IPS DF 4.7 (cell line): ENCODE data around the gene SECTM1.
A peak's percentile ranks its signal among the peaks of the same experiment; 100 is the strongest.

ENCODE experiments used
- DNase-seq: peaks from one replicate; pipeline ENCODE4 v3.0.0-alpha.2; 2013; ENCODE audit warnings: low spot score; ENCODE audit errors: extremely low read depth

SECTM1 gene

DNA sequence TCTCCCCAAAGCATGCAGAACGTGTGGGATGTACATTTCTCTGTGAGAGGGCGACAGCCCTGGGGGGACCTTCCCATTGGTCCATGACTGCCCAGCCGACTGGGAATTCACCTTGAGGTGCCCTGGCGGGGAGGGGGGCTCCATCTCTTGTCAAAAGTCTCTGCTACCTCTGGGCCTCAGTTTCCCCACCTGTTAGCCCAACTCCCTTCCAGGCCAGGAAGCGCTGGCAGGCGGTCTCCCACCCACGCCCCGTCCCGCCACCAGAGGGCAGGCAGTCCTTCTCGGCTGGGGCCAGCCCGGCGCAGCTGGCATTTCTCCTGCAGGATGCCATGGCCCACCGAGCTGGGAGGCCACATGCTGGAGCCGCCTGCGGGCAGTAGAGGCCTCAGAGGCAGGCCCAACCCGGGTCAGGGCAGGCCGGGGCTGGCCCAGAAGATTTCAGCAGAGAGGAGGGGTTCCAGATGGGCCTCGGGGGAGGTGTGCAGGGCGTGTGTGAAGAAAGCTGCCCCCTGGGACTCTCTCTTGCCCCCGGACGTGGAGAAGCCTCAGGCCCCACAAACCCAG lies 32.8 kb downstream of the SECTM1 start:
- no peak for DNase-seq

DNA sequence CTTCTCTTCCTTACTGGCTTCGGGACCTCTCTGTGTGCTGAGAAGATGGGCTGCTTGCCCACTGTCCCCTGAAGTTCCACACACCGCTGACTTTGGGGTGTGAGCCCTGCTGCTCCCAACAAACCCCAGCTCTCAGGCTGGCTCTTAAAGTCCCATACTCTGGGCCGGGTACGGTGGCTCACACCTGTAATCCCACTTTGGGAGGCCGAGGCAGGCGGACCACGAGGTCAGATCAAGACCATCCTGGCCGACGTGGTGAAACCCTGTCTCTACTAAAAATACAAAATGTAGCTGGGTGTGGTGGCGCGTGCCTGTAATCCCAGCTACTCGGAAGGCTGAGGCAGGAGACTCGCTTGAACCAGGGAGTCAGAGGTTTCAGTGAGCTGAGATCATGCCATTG lies 33.3 kb downstream of the SECTM1 start:
- no peak for DNase-seq

DNA sequence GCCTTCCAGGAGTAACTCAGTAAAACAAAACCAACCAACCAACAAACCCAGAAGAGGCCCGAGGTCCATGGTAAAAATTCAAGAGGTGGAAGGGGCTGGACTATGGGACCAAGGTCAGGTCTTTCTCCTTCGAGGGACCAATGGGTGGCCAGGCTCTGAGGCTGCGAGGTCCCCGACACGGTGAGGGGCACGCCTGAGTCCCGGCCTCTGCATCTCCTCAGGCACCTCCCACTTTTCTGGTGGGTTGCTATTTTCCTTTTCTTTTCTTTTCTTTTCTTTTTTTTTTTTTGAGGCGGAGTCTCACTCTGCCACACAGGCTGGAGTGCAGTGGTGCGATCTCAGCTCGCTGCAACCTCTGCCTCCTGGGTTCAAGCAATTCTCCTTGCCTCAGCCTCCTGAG lies 34.1 kb downstream of the SECTM1 start:
- DNase-seq: no peak

DNA sequence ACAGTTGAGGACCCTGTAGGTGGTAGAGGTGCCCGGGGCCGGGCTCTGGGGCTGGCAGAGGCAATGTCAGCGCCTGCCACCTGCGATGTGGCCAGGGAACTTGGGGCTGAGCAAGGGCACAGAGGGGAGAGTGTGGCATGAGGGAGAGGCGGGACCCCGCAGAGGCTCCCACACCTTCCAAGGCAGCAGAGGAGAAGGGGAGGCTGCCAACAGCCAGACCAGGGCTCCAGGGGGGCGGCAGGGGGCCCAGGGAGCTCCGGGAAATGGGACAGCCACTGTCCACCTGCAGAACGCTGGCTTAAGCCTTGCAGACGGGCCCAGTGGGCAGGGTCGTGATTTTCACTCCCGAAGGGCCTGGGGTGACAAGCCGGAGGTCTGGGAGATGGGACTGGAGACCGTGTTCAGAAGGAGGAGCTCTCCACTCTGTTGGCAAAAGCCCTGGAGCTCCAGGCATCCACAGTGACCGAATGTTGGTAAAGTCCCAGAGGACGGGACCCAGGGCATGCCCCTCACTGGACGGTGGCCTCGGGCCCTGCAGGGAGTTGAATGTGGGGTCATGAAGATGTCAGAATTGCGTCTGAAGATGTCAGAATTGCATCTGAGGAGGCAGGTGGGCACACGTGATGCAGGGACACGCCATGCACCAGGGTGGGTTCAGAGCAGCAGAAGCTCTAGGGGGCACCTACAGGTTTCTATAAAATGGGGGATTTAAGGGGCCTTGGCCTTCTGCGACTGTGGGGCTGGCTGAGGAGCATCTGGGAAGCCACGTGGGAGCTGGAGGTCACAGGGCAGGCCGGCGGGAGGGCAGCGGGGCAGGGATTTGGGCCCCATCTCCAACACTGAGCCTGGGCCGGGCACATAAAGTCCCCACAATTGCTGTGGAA lies 34.8 kb downstream of the SECTM1 start:
- DNase-seq: no peak

DNA sequence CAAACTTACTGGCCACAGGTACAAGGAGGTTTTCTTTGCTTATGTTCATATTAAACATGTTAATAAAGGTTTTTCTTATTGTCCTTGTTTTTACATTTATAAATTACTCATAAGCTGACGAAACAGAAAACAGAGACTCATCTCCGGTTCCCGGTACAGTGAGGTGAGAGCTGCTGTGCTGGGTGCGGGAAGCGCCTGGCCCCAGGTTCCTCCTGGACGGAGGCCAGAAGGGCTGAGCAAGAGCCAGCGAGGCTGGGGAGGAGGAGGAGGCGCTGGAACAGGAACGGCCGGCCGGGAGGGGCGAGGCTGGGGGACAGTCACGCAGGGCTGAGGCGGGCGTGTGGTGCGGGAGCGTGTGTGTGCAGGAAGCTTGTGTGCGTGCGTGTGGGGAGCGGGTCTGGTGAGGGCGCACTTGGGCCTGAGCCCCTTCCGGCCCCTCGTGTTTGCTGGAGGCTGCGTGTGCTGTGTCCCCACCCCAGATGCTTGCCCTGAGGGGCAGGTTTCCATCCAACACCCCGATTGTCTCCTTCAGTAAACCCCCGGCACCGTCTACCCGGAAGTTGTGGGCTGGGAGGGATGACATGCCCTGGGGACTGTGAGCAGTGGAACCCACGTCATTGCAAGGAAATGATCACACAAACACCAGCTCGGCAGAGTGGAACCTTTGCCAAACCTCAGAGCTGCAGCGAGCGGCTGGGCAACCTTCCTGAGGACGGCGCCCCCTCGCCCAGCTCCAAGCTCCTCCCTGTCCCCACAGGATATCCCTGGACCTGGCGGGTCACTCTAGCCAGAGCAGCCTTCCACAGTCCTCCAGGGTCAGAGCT lies 35.6 kb downstream of the SECTM1 start:
- DNase-seq: no peak

DNA sequence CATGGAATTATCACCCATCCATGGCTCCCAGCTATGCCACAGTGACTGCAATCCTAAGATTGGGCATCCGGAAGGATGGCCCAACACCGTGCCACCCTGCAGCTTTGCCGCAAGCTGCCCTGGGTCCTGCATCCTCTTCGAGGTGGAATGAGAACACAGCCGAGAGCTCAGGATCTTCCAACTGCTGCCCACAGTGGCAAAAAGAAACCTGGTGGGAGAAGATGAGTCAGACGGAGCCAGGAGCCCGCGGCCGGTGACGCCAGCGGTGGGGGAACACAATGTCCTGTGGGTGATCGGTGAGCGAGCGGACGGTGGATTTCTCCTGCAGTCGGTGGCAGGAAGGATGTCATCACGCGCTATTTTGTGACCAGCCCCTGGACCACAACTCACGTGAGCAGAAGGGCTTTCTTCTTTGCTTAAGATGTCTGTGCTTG lies 36.3 kb downstream of the SECTM1 start:
- no peak for DNase-seq

DNA sequence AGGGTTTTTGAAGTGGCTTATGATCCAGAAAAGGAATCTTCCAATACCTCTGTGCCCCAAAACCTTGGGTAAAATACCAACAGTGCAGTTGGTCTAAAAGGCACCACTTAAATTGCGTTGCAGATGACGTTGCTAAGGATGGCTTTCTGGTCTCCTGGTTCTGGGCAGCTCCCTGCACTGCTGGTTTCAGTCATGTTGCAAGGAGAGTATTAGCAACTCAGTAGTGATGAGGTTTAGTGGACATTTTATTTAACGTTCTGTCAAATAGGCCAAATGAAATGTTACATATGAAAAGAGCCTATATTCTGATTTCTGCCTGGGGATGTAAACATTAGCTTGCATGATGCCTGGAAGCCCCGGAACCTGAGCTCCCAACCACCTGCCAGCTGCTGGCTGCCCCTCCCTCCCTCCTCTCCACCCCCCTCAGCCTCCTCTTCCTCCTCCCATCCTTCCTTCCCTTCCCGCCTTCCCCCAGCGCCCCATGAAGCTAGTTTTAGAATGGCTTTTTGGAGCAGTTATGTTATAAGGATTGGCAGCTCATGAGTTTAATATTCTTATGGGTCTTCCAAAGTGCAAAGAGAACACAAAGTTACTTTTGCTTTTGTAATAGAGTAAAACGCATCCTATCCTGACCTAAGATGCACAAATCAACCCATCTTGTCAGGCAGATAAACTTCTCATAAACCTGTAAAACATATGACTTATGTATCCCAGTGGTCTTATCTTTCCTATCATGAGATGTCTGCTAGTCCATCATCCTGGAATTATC lies 36.9 kb downstream of the SECTM1 start:
- DNase-seq: no peak

DNA sequence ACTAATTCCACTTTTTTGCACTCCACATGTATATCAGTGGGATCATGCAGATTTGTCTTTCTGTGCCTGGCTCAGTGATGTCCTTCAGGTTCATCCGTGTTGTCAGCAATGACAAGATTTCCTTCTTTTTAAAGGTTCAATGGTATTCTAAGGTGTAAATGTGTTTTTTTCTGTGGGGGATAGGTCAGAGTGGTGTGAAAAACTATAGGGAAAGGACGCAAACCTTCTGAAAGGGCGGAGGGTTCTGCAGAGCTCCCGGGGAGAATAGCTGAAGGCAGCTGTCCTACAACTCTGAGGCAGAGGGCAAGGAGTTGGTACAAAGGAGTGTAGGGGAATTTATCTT lies 38.1 kb downstream of the SECTM1 start:
- DNase-seq: no peak

DNA sequence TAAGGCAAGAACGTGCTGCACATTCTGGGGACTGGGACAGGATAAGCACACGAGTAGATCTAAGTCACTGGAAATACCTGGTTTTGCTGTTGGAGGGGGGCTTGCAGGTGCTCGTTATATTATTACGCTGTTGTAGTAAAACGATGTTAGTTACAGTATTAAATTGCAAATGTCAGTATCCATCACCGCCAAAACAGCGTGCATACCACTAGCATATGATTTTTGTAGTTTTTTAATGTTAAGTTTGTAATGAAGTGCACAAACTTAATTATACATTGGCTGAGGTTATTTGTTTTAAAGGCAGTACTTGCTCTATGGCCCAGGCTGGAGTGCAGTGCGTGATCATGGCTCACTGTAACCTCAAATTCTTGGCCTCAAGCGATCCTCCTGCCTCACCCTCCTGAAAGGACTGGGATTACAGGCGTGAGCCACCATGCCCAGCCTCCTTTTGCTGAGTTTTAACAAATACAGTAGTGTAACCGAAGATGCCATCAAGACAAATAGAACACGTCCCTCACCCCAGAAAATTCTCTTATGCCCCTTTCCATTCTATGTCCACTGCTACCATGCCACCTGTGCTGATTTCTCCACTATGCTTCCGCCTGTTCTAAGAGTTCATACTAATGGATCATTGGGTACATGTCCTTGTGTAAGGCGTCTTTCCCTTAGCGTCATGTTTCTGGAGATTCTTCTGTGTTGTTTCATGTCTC lies 39.3 kb downstream of the SECTM1 start:
- DNase-seq: no peak

DNA sequence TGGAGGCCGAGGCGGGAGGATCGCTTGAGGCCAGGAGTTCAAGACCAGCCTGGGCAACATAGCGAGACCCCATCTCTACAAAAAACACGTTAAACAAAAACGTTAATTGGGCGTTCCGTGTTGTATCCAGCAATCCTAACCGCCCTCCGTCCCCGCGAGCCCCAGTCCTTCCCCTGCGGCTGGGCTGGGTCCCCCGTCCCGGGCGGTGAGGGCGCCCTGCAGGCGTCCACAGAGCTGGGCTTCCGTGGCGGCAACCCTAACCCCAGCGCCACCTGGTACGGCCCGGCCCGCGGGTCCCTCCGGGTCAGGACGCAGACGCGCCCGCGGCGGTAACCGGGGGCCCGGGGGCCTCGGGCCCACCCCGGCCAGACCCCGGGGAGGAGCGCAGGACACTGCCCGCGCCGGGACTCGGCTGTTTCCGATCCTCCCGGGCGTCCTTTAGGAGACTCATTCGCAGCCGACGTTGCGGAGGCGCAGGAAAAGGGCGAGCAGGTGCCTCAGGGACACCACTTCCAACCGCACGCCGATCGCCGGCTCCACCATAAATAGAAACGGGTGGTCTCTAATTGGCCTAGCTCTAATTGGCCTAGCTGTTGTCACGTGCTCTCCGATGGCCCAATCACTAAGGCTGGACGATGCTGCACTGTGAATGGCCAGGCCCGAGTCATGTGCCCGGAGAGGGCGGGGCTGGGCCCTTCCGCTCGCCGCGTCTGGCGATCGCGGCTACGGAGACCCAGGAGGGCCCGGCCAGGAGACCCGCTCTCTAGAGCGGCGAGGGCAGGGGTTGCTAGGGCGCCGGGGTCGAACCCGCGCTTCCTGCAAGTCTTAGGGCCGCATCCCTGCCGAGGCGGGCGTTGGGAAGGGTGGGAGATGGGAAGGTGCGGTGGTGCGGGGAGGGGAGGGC lies 41.1 kb downstream of the SECTM1 start:
- peak; percentile 97 for DNase-seq

DNA sequence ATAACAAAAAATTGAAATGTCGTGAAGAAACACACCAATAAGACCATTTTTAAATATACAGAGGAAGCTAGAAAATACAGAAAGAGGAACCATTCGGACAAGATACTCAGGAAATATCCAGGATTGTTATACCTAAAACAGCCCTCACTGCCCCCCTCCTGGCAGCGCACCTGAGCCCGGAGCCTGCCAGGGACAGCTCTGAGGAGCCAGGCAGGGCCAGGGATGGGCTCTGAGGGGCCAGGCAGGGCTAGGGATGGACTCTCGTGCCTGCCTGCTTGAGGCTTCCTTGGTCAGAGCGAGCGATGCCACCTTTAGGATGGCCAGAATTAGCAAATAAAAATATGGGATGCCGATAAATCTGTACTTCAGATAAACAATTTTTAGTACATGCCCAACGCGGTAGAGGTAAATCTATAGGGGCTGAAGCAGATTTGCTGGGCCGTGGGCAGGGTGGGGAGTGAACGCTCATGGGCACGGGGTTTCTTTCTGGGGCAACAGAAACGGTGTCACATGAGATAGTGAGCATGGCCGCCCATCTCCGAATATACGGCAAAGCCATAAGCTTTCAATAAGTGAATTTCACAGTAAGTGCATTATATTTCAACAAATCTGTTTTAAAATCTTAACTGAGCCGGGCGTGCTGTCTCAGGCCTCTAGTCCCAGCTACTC lies 41.9 kb downstream of the SECTM1 start:
- no peak for DNase-seq

DNA sequence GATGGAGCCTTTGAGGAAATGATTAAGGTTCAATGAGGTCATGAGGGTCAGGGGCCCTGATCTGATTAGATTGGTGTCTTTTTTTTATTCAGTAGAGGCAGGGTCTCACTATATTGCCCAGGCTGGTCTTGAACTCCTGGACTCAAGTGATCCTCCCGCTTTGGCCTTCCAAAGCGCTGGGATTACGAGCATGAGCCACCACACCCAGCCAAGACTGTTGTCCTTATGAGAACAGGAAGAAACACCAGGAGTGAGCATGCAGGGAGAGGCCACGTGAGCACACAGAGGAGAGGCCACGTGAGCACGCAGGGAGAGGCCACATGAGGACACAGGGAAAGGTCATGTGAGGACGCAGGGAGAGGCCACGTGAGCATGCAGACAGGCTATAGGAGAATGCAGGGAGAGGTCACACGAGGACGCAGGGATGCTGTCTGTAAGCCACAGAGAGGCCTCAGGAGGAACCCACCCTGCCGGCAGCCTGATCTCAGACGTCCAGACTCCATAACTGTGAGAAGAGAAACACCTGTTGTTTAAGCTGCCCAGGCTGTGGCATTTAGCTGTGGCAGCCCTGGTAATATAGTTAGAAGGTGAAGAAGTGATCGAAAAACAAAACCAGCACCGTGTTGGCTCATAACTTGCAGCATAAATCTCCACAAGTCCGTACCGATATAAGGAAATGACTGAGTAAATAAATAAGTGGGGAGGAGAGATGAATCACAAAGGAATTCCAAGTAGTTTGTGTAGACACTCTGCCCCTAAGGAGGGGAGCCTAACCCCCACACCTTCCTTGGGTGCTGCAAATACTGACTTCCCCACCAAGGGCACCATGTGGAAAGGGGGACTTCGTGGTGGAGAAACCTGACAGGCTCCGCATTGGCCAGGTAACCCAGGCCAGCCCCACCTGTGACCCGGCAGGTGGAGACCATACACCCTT lies 45.4 kb downstream of the SECTM1 start:
- DNase-seq: no peak

DNA sequence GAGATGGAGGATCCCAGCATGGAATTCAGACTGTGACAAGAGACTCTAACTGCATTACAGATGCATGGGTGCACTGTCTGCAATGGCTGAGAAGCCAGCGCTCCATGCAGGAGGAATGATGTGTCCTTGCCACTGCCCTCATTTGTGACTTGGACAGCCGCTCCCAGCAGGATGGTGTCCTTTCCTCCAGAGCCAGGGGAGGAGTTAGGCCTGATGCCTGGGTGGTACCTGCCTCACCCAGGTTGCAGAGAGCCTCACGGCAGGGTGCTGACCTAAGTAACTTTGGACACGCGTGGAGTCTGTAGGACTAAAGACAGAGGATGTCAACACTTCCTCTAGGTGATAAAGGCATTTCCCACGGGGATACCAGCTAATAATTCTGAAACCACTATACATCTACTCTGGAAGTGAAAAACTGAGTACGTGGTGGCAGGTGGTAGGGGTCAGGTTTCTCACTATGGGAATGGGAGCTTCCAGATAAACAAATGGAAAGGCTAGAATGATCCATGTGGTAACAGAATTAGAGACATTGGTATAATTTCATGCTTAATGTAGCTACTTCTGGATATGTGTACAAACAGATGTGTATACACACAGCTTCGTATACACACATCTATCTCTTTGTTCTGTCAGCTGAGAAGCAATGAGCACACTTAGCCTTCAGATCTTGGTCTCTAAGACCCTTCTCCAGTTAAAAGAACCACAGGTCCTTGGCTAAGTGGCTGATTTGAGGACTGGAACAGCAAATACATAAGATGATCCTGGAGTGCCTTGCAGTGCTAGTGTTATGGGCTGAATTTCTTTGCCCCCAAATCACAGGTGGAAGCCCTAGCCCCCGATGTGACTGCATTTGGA lies 46.3 kb downstream of the SECTM1 start:
- no peak for DNase-seq

DNA sequence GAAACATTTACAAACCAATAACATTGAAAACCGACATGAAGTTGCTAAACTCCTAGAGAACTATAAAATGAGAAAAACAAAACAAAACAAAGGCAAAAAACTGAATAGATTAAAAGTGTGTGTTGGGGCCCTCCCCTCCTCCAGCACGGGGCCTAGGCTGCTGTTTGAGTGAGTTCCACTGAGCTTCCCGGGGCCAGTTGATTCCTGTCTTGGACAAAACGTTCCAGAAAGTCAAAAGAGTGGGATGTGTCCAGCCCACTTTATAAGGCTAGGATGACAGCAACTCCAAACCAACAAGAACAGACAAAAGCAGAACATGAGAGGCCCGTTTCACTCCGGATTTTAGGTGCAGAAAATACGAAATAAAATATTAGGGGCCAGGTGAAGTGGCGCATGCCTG lies 48.4 kb downstream of the SECTM1 start:
- DNase-seq: no peak

DNA sequence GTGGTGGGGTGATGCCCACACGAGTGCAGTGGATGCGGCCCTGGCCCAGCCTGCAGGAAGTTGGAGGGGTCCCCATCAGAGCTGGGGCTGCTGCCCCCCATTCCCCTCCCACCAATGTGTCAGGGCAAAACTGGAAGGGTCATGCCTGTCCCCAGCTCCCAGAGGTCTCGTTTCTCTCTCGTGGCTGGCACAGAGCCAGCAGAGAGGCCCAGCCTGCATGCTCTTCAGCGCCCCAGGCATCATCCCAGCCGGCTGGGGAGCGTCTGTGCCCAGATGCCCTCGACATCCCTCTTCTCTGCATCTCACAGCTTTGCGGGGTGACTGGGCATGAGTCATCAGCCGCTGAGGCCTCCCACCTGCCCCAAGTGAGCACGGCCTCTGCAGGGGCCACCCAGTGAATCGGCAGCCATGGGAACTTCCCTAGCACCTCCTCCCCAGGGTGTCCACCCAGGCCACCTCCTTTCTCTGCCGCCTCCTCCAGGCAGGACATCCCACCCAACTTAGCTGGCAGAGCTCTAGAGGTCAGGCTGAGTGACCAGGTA lies 50.3 kb downstream of the SECTM1 start:
- no peak for DNase-seq

DNA sequence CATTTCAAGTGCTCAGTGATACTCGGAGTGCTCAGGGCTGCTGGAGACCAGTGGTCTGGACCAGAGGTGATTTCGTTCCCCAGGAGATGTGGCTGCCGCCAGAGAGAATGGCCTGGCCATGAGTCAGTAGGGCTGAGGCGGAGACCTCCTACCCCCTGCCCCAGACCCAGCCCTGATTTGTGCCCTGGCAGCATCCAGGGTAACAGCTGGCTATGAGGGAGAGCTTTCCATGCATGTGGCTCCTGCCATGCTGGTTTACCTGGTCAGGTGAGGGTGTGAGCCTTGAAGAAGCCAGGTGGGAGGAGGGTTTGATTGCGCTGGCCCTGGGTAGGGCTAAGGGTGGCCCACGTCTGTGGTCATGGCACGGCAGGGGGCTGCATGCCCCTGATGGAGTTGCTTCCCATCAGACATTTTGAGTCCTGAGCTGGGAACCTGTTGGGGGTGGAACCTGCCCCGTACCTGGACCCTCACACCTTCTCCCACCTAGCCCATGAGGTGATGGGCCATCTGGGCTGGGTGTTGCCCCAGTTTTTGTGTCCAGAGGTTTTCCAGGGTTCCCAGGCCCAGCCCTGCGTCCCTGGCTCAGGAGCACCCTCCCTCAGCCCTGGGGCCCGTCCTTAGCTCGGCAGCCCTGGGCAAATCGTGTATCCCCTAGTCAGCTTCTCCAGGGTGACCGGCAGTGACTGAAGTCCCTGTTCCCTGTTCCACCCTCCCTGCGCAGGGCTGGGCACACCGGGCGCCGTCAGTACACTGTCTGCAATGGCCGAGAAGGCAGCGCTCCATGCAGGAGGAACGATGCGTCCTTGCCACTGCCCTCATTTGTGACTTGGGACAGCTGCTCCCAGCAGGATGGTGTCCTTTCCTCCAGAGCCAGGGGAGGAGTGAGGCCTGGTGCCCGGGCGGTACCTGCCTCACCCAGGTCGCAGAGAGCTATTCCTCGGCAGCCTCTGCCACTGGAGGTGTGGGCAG lies 51.0 kb downstream of the SECTM1 start:
- no peak for DNase-seq
